ENCODE data around the gene DONSON.
"Not testable (repeated sequence)": the region's sequence is repeated elsewhere in the genome, so short reads cannot be mapped to it uniquely, and the experiment has no call there.

DONSON gene, protein sequence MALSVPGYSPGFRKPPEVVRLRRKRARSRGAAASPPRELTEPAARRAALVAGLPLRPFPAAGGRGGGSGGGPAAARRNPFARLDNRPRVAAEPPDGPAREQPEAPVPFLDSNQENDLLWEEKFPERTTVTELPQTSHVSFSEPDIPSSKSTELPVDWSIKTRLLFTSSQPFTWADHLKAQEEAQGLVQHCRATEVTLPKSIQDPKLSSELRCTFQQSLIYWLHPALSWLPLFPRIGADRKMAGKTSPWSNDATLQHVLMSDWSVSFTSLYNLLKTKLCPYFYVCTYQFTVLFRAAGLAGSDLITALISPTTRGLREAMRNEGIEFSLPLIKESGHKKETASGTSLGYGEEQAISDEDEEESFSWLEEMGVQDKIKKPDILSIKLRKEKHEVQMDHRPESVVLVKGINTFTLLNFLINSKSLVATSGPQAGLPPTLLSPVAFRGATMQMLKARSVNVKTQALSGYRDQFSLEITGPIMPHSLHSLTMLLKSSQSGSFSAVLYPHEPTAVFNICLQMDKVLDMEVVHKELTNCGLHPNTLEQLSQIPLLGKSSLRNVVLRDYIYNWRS

DNA sequence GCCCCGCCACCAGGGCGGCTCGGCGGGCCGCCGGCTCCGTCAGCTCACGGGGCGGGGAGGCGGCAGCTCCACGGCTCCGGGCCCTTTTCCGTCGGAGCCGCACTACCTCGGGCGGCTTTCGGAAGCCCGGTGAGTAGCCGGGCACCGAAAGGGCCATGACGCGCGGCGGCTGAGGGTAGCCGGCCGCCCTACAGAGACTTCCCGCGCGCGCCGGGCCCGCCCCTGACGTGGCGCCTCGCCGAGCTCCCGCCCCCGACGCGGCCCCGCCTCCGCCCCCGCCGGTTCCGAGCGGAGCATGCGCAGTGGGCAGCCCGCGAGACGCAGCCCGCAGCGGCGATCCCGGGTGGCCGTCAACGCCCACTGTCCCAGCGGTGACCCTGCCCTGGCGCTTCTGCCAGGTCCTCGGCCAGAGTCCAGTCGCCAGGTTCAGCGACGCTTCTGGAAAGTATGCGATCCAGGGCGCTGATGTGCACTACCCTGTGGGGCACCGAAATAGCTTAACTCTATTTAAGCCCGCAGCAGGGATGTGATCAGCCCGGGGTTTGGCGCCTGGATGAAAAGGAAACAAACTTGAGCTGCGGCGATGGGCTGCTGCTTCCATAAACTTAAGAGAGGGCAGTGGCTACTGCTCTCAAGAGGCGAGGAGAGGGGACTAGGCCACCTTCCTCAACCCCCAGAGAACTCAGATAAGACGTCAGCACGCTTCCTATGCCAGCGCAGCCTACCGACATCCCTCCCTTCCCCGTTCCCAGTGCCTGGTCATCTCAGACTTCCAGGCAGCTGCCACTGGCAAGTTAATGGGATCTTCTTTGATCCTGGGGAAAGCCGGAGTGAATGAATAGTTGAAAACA is at the start of gene DONSON:
DONSON (minus strand) TSS at position 200 of the 851 bp plus-strand sequence; CDS start at position 157, 43 bp downstream.
- peak; percentile 96 for DNase-seq

DNA sequence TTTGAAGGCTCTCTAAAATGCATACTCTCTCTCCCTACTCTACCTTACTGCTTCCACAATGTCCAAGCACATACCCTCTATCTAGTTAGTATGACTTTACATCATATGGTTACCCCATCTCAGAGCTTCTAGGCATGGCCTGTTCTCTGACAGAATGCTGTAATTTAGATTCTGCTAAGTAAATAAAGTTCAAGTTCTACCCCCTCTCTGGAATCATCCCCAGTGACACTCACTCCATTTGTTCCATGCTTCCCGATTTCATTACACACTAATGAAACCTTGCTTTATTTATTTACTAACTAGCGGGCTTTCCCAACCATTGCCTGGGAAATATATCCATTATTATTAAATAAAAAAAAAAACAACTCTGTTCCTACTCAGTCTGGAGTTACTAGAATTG is 45.8 kb upstream of the DONSON start:
- DNase-seq: no peak

DNA sequence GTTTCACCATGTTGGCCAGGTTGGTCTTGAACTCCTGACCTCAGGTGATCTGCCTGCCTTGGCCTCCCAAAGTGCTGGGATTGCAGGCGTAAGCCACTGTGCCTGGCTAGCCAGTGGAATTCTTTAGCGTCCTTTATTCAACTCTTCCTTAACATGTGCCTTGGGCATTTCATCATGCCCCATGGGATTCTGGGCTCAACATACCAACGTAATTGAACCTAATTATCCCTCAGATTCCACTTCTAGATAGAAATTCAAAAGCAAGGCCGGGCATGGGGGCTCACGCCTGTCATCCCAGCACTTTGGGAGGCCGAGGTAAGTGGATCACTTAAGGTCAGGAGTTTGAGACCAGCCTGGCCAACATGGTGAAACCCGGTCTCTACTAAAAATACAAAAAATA is 37.7 kb upstream of the DONSON start:
- not testable (repeated sequence) for DNase-seq

DNA sequence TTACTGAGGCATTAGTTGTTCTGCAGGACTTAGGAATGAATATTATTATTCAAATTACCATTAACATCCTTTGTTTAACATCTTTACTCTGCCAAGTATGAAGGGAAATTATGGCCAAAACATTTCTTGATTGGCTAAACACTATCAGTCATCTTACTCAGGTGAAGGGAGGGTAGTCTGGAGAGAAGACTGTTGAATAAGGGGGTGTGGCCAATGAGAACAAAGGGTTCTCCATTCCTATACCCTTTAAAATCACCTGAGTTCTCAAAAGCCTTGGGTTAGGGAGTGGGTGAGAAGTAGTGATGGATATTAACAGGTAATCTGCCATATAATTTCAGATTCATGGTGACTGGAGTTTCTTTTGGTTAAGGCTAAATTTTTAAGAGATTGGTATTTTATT is 33.8 kb upstream of the DONSON start:
- DNase-seq: no peak

DNA sequence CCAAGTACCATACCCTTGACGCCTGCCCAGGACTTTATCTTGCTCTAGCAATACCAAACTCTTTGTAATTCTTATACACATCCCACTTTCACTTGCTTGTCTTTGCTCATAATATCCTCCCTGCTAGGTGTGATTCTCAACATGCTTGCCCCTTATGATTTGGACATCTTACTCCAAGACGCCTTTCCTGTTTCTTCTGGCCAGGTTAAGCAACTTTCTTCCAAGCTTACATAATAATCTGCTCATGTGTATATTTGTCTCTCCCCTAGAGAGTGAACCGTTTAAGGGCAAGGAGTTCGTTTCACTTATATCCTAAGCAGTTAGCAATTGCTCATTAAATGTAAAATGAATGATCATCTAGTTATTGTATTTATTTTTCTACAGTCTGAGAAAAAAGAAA is 31.2 kb upstream of the DONSON start:
- DNase-seq: no peak

DNA sequence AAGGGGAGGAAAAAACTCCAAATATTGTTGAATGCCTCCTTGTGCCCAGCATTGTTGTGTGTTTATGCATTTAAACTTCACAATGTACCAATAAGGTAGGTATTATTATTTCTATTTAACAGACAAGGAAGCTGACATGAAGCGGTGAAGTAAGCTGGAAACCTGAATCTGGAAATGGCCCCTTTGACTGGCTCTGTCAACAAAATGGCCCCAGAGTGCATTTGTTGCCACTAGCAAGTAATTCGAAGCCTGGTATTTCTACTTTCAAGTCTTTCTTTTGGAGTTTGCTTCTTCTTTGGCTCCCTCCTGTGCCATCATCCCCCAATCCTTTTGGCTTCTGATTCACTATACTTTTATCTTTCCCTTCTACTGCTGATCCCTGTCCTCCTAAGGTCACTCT is 29.9 kb upstream of the DONSON start:
- DNase-seq: no peak

DNA sequence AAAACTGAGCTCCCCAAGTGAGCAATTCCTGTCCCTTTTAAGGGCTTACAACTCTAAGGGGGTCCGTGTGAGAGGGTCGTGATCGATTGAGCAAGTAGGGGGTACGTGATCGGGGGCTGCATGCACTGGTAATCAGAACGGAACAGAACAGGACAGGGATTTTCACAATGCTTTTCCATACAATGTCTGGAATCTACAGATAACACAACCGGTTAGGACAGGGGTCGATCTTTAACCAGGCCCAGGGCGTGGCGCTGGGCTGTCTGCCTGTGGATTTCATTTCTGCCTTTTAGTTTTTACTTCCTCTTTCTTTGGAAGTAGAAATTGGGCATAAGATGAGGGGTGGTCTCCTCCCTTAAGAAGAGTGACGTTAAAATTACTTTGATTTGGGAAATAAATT is 29.1 kb upstream of the DONSON start:
- not testable (repeated sequence) for DNase-seq

DNA sequence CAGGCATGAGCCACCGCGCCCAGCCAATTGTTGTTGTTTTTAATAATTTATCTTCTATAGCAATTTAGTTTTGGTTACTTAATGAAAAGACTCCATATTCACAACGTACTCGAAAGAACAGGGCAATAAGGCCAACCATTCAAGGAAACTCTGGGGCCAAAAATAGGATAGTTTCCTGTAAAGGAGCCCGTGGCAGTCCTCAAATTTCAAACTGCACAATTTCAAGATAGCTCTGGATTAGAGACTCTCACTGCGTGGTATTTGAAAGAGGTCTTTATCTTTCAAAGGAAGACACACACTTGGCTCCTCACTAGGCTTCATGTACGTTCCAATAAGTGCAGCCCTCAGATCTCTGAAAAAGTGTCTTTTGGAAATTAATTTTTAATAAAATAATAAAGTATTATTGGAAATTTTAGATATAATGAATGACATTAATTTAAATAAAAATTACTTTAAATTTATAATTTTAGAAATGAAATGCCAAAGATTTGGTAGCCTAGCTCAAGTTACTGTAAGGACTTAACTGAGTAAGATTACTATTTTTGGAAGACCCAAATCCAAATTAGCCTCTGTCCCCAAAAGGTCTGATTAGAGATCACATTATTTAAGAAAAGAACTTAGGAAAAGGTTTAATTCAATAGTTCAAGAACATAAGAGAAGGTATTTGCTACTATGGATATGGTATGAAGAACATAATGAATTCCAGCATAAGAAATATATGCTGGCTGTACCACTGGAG is 22.7 kb upstream of the DONSON start:
- DNase-seq: no peak

DNA sequence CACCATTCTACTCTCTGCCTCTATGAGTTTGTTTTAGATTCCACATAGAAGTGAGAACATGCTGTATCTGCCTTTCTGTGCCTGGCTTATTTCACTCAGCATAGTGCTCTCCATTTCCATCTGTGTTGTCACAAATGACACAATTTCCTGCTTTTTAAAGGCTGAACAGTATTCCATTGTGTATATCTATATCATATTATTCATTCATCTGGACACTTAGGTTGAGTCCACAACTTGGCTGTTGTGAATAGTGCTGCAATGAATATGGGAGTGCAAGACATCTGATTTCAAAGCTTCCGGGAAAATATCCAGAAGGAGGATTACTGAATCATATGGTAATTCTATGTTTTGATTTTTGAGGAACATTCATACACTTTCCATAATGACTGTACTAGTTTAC is 20.1 kb upstream of the DONSON start:
- DNase-seq: no peak

DNA sequence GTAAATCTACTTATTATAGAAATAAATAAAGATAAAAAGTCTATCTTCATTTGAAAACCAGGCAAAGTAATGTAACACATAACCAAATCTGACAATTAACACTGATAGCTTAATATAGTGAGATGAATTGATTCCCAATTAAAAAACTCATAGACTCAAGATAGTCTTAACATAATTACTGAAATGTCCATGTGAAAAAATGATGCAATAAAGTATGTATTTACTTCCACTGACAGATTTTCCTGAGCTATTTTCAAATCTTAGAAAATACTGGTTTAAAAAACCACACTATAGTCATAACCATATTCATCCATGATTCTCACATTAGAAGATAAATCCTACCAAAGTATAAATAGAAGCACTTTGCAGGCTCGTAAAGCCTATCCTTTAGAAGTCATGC is 9.6 kb upstream of the DONSON start:
- no peak for DNase-seq

DNA sequence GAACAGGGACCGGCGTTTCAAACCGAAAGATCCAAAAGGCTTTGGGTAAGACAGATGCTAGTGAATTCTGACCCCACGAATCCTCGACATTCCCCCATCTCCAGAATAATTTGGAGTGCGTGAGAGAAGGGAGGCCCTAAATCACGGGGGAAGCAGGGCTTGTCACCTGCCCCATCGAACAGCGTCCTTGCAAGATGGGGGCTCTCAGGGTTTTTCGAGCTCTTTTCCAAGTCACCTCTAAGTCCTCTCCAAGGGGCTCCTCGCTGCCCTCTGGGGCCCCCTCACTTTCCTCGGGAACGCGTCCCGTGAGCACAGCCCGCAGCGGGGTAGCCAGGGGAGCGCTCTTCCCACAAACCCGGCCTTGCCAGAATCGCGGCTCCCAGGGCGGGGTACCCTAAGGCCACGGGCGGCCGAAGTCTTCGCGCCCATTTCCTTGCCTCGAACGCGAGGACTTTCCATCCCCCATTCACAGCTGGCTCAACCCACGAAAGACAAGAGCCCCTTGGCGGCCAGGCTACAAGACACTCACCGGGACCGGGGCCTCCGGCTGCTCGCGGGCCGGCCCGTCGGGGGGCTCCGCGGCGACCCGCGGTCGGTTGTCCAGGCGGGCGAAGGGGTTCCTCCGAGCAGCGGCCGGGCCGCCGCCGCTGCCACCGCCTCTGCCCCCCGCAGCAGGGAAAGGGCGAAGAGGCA is 546 bp downstream of the DONSON start:
- no peak for DNase-seq

DNA sequence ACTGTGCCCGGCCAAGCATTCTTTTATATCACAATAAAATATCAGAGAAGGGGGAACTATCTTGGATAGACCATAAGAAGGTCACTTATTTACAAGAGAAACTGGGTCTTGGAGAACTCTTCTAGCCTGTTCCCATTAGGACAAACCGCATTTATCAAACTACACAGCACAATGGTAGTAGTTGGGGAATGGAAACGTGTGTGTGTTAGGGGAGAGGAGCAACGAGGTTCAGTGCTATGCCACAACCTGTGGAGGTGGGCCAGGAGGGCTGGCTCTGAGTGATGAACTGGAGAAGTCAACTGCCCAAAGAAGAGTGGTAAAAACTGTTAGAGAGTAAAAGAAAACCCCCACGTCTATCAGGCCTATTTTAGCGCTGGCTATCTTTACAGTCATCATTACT is 1.6 kb downstream of the DONSON start:
- DNase-seq: no peak

DNA sequence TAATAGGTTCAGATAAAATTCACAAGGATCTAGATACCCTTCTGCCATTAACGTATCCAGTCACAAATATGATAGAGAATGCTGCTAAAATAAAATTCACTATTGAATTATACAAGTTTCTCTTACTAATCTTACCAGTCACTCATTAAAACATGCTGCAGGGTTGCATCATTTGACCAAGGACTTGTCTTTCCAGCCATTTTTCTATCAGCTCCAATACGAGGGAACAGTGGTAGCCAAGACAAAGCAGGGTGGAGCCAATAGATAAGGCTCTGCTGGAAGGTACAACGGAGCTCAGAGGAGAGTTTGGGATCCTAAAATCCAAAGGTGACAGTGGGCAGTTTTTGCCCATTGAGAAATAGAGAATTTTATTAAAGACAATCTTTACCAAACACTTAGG is 4.0 kb downstream of the DONSON start:
- DNase-seq: no peak

DNA sequence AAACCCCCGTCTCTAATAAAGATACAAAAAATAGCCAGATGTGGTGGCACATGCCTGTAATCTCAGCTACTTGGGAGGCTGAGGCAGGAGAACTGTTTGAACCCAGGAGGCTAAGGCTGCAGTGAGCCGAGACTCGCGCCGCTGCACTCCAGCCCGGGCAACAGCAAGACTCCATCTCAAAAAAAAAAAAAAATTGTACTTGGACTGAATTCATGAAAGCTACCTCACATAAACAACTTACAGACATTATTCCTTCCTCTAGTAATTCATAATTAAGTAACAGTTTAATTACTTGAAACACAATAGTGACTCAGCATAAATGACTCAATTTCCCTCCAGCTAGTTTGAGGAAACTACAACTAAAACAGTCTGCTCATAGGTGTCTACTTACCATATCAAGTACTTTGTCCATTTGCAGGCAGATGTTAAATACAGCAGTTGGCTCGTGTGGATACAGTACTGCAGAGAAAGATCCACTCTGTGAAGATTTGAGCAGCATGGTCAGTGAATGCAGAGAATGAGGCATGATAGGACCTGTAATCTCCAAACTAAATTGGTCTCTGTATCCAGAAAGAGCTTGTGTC is 9.4 kb downstream of the DONSON start:
- no peak for DNase-seq

DNA sequence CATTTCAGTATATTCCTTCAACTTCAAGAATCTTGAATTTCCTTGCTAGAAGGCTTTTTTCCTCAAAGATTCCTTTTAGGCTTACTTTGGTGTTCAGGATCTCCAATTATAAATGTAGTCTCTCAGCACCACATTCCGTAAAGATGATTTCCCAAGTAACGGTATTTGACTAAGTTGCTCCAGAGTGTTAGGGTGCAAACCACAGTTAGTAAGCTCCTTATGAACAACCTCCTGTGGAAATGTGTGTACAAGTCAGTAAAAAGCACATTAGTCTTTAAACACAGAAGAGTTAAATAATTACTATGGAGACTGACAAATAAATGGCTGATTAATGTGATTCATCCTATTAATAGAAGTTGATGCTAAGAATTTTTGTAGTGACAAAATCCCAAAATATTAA is 10.3 kb downstream of the DONSON start:
- no peak for DNase-seq

DNA sequence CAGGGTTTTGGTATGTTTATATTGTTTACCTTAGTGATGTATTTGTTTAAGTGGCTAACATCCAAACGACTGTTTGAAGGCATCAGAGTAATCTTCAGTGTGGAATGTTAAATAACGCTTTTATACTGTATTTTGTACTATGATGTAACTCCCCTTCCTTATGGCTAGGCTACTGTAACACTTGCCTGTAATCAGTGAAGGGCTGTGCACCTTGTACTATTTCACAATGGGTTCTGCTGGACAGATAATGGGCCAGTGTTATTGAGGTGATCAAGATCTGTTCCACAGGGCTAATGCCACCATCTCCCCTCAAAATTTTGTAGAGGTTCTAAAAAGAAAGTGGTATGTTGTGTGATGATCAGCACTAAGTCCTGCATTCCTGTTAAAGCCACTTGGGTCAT is 11.7 kb downstream of the DONSON start:
- DNase-seq: not testable (repeated sequence)

DNA sequence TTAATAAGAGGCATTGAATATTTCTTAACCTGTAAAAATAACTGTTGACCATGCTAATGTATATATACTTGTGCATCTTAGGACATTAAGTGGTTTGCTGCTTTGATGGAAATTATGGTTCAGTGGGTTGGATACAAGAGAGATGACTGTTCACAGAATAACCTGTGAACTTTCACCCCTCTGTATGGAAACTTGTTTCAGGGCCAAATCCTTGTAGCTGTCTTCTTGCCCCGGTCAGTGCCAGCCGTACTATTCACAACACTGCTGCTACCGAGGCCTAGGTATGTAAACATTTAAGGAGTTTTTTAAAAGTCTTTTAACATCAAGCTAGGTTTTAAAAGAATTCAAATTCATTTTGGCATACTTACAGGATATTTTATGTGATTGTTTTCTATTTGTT is 16.1 kb downstream of the DONSON start:
- DNase-seq: no peak

DNA sequence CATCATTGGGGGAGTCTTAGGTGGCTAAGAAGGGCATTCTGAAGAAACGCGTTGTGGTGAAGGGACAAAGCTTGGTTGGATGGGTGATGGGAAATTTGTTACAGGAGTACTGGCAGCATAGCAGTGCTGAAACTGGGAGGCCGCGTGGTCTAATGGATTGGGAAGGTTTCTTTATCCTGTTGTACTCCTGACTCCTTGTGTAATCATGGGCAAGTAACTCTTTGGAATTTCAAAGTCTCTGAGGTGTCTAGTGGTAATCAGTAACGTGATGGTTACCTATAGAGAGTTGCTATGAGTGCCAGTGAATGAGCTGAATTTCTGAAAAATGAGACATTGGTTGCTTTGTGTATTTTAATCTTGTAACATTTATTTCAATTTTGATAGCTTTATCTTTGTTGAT is 18.5 kb downstream of the DONSON start:
- no peak for DNase-seq

DNA sequence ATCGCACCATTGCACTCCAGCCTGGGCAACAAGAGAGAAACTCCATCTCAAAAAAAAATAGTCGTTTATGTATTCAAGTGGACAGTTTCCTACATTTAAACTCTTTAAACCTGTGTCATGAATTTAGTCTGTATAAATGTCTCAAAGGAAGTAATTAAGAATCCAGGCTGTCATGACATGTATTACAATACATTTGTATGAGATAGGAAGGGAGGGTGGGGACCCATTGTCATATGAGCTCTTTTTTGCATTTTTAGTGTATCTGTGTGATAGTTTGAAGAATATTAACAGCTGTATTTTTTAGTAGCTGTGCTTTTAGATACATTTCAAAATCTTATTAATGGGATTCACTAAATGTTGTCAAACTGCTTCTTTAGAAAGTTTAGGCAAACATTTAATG is 20.0 kb downstream of the DONSON start:
- no peak for DNase-seq

DNA sequence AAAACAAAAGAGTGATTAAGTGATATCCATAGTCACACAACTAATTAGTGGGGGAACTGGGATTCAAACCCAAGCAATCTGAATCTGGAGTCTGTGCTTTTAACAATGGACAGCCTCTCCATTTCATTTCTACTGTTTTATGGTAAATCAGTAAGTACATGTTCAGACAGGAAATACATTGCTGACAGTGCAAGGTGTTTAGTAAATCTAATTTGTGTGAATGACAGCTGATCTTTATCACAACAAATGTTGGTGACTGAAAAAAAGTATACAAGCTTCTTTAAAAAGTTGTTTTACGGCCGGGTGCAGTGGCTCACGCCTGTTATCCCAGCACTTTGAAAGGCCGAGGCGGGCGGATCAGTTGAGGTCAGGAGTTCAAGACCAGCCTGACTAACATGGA is 20.6 kb downstream of the DONSON start:
- DNase-seq: no peak

DNA sequence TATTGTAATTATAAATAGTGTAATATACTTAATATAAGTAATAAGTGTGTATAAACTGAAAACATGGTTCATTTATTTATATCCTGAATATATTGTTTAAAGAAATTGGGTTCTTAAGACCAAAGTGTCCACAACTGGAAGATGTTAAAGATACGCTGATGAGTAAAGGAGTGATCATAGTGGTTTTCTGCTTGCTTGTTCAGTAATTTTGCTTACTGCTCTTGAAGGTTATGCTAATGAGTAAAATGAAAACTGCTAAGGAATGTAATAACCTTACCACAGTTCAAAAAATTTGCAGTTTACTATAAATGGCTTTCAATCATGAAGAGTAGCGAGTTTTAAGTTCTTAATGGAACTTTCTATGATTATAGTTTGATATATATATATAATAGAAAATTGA is 22.0 kb downstream of the DONSON start:
- no peak for DNase-seq

DNA sequence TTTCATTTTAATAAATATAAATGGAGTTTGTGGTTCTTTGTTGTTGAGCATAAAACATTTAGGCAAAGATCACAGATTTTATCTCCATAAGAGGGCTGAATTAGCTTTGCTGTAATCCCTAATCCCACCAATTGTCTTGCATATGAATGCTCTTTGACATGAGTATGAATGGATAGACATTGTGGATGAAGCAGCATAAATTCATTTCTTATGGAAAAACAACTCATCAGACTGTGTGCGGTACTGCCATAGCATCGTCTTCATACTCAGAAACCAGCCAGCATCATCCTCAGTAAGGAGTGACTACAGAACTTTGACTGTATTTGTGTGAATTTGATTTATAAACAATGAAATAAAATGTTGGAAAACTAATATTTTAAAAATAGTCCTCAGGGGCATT is 26.1 kb downstream of the DONSON start:
- DNase-seq: no peak
